Suprapubic skin (tissue), 4 donors: ENCODE measurements around the gene FAM228A.
"Not testable (repeated sequence)": the region's sequence is repeated elsewhere in the genome, so short reads cannot be mapped to it uniquely, and the experiment has no call there.

Source experiments
- EP300 ChIP-seq: sonication (generic); formaldehyde crosslinking; IDR thresholded peaks from one replicate; pipeline ENCODE4 v1.6.1; 2017; ENCODE audit warnings: antibody characterized with exemption
- POLR2A ChIP-seq, 2 donors: fragments of 450-650 bp; IDR thresholded peaks; one replicate each; pipeline ENCODE4 v1.6.1; 2017; ENCODE audit warnings: antibody characterized with exemption in 2 of 2, mild to moderate bottlenecking in 2 of 2, moderate library complexity in 2 of 2
- POLR2AphosphoS5 ChIP-seq, 3 donors: sonication (generic); formaldehyde crosslinking; IDR thresholded peaks; one replicate each; pipeline ENCODE4 v1.6.1; 2017; ENCODE audit warnings: antibody characterized with exemption in 3 of 3
- TF ChIP-seq, protein P1 (sequence below), 2 donors: fragments of 200-600 bp in 1 of 2; fragments of 450-650 bp in 1 of 2; sonication (generic) in 1 of 2; IDR thresholded peaks; one replicate each; pipeline ENCODE4 v1.5.1; 2016 to 2019; ENCODE audit warnings: antibody characterized with exemption in 2 of 2, mild to moderate bottlenecking in 1 of 2, moderate library complexity in 1 of 2

- TF ChIP-seq EP300; POLR2A (IDR thresholded peaks at IDR 0.05); POLR2AphosphoS5 (IDR thresholded peaks at IDR 0.05): not testable (repeated sequence)
- TF ChIP-seq, protein P1, sequence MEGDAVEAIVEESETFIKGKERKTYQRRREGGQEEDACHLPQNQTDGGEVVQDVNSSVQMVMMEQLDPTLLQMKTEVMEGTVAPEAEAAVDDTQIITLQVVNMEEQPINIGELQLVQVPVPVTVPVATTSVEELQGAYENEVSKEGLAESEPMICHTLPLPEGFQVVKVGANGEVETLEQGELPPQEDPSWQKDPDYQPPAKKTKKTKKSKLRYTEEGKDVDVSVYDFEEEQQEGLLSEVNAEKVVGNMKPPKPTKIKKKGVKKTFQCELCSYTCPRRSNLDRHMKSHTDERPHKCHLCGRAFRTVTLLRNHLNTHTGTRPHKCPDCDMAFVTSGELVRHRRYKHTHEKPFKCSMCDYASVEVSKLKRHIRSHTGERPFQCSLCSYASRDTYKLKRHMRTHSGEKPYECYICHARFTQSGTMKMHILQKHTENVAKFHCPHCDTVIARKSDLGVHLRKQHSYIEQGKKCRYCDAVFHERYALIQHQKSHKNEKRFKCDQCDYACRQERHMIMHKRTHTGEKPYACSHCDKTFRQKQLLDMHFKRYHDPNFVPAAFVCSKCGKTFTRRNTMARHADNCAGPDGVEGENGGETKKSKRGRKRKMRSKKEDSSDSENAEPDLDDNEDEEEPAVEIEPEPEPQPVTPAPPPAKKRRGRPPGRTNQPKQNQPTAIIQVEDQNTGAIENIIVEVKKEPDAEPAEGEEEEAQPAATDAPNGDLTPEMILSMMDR (IDR thresholded peaks at IDR 0.05), result not testable (repeated sequence)
Measured at GRCh38 chr2:24140305-24140704, 34.5 kb upstream of the FAM228A start.
